ENCODE measurements around the gene SPRYD7. TPM values are rescaled to one million over a fixed set of nuclear protein-coding genes. Genes with fewer than 3 reads are reported as not detected.

The SPRYD7 gene
- total and polyA plus RNA-seq, 2 of the 8 experiments (the other 6 are each of a cell fraction or from before 2014, with no cell fraction given), result 1.1 to 3.1 TPM

- TF ChIP-seq, protein P1, sequence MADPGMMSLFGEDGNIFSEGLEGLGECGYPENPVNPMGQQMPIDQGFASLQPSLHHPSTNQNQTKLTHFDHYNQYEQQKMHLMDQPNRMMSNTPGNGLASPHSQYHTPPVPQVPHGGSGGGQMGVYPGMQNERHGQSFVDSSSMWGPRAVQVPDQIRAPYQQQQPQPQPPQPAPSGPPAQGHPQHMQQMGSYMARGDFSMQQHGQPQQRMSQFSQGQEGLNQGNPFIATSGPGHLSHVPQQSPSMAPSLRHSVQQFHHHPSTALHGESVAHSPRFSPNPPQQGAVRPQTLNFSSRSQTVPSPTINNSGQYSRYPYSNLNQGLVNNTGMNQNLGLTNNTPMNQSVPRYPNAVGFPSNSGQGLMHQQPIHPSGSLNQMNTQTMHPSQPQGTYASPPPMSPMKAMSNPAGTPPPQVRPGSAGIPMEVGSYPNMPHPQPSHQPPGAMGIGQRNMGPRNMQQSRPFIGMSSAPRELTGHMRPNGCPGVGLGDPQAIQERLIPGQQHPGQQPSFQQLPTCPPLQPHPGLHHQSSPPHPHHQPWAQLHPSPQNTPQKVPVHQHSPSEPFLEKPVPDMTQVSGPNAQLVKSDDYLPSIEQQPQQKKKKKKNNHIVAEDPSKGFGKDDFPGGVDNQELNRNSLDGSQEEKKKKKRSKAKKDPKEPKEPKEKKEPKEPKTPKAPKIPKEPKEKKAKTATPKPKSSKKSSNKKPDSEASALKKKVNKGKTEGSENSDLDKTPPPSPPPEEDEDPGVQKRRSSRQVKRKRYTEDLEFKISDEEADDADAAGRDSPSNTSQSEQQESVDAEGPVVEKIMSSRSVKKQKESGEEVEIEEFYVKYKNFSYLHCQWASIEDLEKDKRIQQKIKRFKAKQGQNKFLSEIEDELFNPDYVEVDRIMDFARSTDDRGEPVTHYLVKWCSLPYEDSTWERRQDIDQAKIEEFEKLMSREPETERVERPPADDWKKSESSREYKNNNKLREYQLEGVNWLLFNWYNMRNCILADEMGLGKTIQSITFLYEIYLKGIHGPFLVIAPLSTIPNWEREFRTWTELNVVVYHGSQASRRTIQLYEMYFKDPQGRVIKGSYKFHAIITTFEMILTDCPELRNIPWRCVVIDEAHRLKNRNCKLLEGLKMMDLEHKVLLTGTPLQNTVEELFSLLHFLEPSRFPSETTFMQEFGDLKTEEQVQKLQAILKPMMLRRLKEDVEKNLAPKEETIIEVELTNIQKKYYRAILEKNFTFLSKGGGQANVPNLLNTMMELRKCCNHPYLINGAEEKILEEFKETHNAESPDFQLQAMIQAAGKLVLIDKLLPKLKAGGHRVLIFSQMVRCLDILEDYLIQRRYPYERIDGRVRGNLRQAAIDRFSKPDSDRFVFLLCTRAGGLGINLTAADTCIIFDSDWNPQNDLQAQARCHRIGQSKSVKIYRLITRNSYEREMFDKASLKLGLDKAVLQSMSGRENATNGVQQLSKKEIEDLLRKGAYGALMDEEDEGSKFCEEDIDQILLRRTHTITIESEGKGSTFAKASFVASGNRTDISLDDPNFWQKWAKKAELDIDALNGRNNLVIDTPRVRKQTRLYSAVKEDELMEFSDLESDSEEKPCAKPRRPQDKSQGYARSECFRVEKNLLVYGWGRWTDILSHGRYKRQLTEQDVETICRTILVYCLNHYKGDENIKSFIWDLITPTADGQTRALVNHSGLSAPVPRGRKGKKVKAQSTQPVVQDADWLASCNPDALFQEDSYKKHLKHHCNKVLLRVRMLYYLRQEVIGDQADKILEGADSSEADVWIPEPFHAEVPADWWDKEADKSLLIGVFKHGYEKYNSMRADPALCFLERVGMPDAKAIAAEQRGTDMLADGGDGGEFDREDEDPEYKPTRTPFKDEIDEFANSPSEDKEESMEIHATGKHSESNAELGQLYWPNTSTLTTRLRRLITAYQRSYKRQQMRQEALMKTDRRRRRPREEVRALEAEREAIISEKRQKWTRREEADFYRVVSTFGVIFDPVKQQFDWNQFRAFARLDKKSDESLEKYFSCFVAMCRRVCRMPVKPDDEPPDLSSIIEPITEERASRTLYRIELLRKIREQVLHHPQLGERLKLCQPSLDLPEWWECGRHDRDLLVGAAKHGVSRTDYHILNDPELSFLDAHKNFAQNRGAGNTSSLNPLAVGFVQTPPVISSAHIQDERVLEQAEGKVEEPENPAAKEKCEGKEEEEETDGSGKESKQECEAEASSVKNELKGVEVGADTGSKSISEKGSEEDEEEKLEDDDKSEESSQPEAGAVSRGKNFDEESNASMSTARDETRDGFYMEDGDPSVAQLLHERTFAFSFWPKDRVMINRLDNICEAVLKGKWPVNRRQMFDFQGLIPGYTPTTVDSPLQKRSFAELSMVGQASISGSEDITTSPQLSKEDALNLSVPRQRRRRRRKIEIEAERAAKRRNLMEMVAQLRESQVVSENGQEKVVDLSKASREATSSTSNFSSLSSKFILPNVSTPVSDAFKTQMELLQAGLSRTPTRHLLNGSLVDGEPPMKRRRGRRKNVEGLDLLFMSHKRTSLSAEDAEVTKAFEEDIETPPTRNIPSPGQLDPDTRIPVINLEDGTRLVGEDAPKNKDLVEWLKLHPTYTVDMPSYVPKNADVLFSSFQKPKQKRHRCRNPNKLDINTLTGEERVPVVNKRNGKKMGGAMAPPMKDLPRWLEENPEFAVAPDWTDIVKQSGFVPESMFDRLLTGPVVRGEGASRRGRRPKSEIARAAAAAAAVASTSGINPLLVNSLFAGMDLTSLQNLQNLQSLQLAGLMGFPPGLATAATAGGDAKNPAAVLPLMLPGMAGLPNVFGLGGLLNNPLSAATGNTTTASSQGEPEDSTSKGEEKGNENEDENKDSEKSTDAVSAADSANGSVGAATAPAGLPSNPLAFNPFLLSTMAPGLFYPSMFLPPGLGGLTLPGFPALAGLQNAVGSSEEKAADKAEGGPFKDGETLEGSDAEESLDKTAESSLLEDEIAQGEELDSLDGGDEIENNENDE (IDR thresholded peaks at IDR 0.05; ENCODE audit: insufficient replicate concordance, low read length), result no peak
- TF ChIP-seq FOSL1 (IDR thresholded peaks at IDR 0.05; ENCODE audit: insufficient read depth, low read depth, low read length) (no peak), CTBP2 (IDR thresholded peaks at IDR 0.05; ENCODE audit: borderline replicate concordance, insufficient read depth, insufficient read length, low read length) (no peak), POLR2AphosphoS5 (IDR thresholded peaks at IDR 0.05; ENCODE audit: low read depth, low read length) (no peak), JUND (IDR thresholded peaks at IDR 0.05; ENCODE audit: low read length) (0 out of 2 replicates have a peak, but pooled peaks have one; percentile 3), USF2 (IDR thresholded peaks at IDR 0.05; ENCODE audit: low read length) (no peak), JUN (IDR thresholded peaks at IDR 0.05; ENCODE audit: low read depth, low read length) (no peak)
- TF ChIP-seq, protein P2, sequence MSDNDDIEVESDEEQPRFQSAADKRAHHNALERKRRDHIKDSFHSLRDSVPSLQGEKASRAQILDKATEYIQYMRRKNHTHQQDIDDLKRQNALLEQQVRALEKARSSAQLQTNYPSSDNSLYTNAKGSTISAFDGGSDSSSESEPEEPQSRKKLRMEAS (IDR thresholded peaks at IDR 0.05), result peak; percentile 60
Observed at GRCh38 chr13:49936075-49936967, at the start of gene SPRYD7 (continued).

Measured in H1 (cell line).